Astrocyte of the spinal cord (primary cell): Measurements from ENCODE around the gene CIROP.

Source experiments
- DNase-seq: peaks from one replicate; pipeline ENCODE4 v3.0.0; 2011; ENCODE audit warnings: low read depth, low spot score
- H3K4me3 ChIP-seq: 2 replicates; pipeline ENCODE4 v1.5.1; 2011; ENCODE audit warnings: low read depth, mild to moderate bottlenecking, low read length, moderate library complexity
- in situ Hi-C: cut with HindIII; loops from 2 replicates; pipeline ENCODE4 v1.10.0; 2017; ENCODE audit warnings: low sequenced_read_pairs
- TF ChIP-seq, protein P1 (sequence below): IDR thresholded peaks from 2 replicates; pipeline ENCODE4 v1.5.1; 2012; ENCODE audit warnings: low read depth, mild to moderate bottlenecking, low read length, inconsistent platforms

The CIROP gene

DNA sequence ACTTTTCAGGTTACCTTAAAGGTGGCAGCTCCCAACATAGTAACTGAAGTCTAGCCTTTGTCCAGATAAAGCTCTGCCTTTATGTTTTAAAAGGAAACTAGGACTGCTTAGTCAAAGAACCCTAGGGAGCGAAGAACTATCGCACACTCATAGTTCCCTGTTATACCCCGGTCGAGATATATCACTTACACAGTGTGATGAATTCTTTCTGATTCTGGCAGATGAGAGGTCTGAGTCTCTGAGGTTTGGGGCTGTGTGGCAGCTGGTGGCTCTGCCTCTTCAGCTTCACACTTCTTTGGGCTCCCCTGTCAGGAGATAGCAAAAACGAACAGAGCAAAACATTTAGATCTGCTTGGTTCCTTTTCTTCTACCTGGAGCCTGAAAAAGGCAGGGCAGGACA is 26.8 kb downstream of the CIROP start:
- TF ChIP-seq, protein P1, sequence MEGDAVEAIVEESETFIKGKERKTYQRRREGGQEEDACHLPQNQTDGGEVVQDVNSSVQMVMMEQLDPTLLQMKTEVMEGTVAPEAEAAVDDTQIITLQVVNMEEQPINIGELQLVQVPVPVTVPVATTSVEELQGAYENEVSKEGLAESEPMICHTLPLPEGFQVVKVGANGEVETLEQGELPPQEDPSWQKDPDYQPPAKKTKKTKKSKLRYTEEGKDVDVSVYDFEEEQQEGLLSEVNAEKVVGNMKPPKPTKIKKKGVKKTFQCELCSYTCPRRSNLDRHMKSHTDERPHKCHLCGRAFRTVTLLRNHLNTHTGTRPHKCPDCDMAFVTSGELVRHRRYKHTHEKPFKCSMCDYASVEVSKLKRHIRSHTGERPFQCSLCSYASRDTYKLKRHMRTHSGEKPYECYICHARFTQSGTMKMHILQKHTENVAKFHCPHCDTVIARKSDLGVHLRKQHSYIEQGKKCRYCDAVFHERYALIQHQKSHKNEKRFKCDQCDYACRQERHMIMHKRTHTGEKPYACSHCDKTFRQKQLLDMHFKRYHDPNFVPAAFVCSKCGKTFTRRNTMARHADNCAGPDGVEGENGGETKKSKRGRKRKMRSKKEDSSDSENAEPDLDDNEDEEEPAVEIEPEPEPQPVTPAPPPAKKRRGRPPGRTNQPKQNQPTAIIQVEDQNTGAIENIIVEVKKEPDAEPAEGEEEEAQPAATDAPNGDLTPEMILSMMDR: no peak
- no peak overlapping the region for H3K4me3 ChIP-seq
- in situ Hi-C loops: no loop called here
- DNase-seq: no peak

DNA sequence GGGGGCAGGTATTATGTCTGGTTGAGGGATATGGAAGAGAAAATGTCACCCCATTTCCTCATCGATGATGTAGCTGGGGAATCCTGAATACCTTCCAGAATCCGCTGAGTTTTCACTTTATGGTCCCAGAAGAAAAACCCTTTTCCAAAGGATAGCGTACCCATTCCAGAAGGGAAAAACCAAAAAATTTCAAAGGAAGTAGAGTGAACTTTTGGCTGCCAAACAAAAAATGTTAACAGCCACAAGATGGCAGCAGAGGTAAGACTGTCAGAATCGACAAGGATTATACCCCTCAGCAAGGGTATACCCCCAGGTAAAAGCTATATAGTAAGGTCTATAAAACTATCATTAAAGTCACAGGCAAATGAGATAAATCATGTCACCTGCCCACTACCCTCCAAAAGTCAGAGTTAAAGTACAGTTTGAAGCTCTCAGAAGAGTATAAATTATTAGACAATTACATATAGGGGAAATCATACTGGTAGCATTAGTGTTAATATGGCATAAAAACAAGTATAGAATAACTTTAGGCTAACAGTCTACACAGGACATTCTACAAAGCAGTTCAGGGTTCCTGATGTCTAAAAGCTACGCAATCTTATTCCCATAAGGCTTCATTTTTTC is 27.9 kb downstream of the CIROP start:
- peak; percentile 41 for DNase-seq
- in situ Hi-C loops: no loop called here
- TF ChIP-seq, protein P1: peak; percentile 67
- no peak overlapping the region for H3K4me3 ChIP-seq

GRCh38 chr14:23074906-23075305 is 29.9 kb downstream of the CIROP start:
- TF ChIP-seq, protein P1: no peak
- no peak for DNase-seq
- no peak overlapping the region for H3K4me3 ChIP-seq
- in situ Hi-C loops: no loop called here

- in situ Hi-C loops: no loop called here
- H3K4me3 ChIP-seq: no peak overlapping the region
- TF ChIP-seq, protein P1: no peak
- no peak for DNase-seq
These were observed 32.8 kb downstream of the CIROP start for GRCh38 chr14:23071921-23072539.

- peak; percentile 95 for DNase-seq
- in situ Hi-C loops: no loop called here
- TF ChIP-seq, protein P1: no peak
- peak overlapping the region; percentile 95 for H3K4me3 ChIP-seq
These were observed 33.4 kb downstream of the CIROP start for GRCh38 chr14:23071244-23071920.

- TF ChIP-seq, protein P1: no peak
- no peak for DNase-seq
These were observed 34.3 kb downstream of the CIROP start for GRCh38 chr14:23070262-23071129.

More at GRCh38 chr14:23070262-23071129, 34.3 kb downstream of the CIROP start:
- peak overlapping the region; percentile 95 for H3K4me3 ChIP-seq
- in situ Hi-C loops: no loop called here
